ENCODE results near the gene KL. TPM values are rescaled to one million over a fixed set of nuclear protein-coding genes. Genes with fewer than 3 reads are reported as not detected.

Gene KL
- total RNA-seq, 4 donors from 2014 or later = 2.6 to 6.9 (median 5.1) TPM

DNA sequence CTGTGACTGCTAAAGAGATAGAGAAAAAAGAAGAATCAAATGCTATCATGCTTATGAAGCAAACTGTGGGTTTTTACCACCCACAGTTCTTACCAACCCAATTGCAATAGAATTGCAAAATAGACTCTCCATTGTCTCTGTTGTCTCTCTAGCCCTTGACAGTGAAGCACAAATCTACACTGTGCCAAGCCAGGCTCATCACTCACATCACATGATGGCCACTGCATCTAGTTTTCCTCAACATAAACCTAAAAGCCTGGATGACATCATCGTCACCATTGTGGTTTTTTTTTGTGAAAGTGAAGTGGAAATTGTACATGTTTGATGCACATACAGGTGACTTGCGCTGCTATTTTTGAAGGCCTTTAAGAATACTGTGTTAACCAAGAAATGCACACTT lies 56.1 kb downstream of the KL start:
- DNase-seq = no peak
- intact Hi-C loops (cut with DNase I; ENCODE audit: low total_unique reads) = no loop called here
- Histone ChIP-seq H3K27me3 (no peaks in the 10 kb centered on the region), H3K36me3 (no peaks in the 10 kb centered on the region), H3K4me1 (no peaks in the 10 kb centered on the region), H3K9me3 (no peaks in the 10 kb centered on the region), H3K4me3 (no peak overlapping the region), H3K27ac (no peak overlapping the region)
- TF ChIP-seq, protein P1, sequence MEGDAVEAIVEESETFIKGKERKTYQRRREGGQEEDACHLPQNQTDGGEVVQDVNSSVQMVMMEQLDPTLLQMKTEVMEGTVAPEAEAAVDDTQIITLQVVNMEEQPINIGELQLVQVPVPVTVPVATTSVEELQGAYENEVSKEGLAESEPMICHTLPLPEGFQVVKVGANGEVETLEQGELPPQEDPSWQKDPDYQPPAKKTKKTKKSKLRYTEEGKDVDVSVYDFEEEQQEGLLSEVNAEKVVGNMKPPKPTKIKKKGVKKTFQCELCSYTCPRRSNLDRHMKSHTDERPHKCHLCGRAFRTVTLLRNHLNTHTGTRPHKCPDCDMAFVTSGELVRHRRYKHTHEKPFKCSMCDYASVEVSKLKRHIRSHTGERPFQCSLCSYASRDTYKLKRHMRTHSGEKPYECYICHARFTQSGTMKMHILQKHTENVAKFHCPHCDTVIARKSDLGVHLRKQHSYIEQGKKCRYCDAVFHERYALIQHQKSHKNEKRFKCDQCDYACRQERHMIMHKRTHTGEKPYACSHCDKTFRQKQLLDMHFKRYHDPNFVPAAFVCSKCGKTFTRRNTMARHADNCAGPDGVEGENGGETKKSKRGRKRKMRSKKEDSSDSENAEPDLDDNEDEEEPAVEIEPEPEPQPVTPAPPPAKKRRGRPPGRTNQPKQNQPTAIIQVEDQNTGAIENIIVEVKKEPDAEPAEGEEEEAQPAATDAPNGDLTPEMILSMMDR (IDR thresholded peaks at IDR 0.05) = no peak
- no peak for TF ChIP-seq POLR2A (IDR thresholded peaks at IDR 0.05)

DNA sequence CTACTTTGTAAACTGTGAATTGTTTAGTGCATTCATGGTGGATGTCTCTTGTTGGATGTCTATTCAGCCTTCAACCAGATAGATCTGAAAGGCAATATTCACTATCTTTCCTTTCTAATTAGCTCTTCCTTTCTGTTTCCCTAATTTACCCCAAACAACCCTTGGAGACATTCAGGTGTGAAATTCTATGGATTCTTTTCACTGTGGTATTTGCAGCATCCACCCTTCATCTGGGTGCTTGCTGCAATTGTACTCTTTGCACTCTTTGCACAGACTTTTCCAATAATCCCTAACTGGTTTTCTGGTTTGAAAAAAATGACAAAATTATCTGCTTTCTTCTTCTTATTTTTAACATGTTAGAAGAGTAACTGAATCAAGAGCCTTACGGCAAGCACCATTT lies 56.5 kb downstream of the KL start:
- DNase-seq = no peak
- TF ChIP-seq, protein P1 (IDR thresholded peaks at IDR 0.05) = no peak
- TF ChIP-seq POLR2A (IDR thresholded peaks at IDR 0.05) = no peak
- no peaks in the 10 kb centered on the region for H3K4me1 ChIP-seq
- no peak overlapping the region for H3K27ac ChIP-seq
- no peaks in the 10 kb centered on the region for H3K36me3 ChIP-seq
- H3K4me3 ChIP-seq = no peak overlapping the region
- intact Hi-C loops (cut with DNase I; ENCODE audit: low total_unique reads) = no loop called here
- H3K27me3 ChIP-seq = no peaks in the 10 kb centered on the region
- H3K9me3 ChIP-seq = no peaks in the 10 kb centered on the region

DNA sequence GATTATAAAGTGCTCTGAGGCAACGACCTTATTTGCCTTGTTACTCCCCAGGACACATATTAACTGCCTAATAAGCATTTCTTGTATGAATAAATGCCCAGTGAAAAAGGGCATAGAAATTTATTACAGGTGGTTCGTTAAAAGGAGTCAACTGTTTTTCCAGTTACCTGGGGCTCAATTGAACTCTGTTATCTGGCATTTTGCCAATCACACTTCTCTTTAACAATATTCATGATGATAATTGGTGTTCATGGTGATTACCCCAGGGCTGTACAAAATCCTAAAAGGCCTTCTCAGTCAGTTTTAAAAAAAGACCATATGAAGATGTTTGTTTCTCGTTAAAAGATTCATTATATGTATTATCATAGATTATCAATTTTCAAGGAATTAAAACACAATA lies 57.1 kb downstream of the KL start:
- H3K4me3 ChIP-seq = no peak overlapping the region
- TF ChIP-seq POLR2A (IDR thresholded peaks at IDR 0.05) = no peak
- no peaks in the 10 kb centered on the region for H3K36me3 ChIP-seq
- intact Hi-C loops (cut with DNase I; ENCODE audit: low total_unique reads) = no loop called here
- no peaks in the 10 kb centered on the region for H3K27me3 ChIP-seq
- H3K27ac ChIP-seq = no peak overlapping the region
- no peaks in the 10 kb centered on the region for H3K4me1 ChIP-seq
- DNase-seq = no peak
- no peaks in the 10 kb centered on the region for H3K9me3 ChIP-seq

DNA sequence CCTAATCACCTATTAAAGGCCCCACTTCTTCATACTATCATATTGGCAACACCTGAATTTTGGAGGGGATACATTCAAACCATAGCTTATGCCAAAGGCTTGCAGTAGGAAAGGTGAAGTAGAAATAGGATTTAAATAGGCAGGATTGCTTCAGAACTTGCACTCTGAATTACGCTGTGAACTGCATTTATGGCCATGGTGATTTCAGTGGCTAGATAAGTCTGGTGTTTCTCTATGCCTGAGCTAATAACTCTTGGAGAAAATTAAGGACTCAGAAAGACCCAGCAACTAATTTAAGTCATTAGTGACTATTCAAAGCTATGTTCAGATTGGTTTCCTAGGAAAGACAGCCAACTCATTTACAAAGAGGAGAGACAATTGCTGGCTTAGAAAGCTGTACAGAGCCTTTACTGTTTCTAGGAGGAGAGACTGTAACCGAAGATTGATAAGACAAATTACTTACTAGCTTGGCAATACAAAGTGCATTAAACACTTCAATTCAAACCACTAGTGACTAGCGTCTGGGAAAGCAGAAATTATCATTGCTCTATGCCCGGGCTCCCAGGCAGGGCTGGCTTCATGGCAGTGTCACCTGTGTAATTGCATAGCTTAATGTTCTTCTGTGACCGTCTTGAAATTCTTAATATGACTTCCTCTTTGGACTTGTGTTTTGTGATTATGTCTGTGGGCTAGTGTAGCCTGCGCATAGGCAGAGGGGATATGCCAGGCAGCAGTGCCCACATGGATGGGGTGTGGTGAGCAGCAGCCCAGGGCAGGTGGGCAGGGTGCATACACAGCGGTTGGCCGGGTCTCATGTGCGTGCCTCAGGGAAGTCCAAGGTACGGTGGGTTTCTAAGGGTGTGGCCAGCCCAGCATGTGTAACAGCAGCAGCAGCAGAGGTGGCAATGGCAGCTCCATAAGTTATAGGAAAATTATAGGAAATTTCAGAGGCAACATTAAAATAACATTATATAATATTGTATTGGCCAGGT lies 60.1 kb downstream of the KL start:
- no peaks in the 10 kb centered on the region for H3K36me3 ChIP-seq
- no peak overlapping the region for H3K4me3 ChIP-seq
- no peaks in the 10 kb centered on the region for H3K4me1 ChIP-seq
- H3K9me3 ChIP-seq = no peaks in the 10 kb centered on the region
- TF ChIP-seq, protein P1 (IDR thresholded peaks at IDR 0.05) = no peak
- no peak for TF ChIP-seq POLR2A (IDR thresholded peaks at IDR 0.05)
- H3K27me3 ChIP-seq = no peaks in the 10 kb centered on the region
- DNase-seq = no peak
- intact Hi-C loops (cut with DNase I; ENCODE audit: low total_unique reads) = no loop called here
- no peak overlapping the region for H3K27ac ChIP-seq

DNA sequence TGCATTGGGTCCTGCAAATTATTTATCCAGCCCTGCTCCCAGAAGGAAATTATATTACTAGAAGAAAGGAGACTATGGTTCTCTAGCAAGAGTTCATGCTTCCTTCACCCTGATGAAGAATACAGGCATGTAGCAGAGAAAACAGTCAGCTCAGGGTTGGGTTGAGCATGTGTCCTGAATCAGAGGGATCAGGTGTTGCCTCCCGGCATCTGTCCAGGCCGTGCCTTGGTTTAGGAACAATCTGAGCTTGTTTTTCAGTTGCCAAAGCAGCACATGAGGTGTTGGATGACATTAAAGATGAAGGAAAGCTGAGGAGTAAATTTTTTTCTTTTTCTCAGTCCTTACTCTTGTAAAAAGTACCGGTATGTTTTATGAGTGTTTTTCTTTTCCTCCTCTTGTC lies 62.0 kb downstream of the KL start:
- H3K4me3 ChIP-seq = no peak overlapping the region
- no peaks in the 10 kb centered on the region for H3K27me3 ChIP-seq
- TF ChIP-seq POLR2A (IDR thresholded peaks at IDR 0.05) = no peak
- TF ChIP-seq, protein P1 (IDR thresholded peaks at IDR 0.05) = no peak
- no peaks in the 10 kb centered on the region for H3K36me3 ChIP-seq
- no peak overlapping the region for H3K27ac ChIP-seq
- DNase-seq = no peak
- intact Hi-C loops (cut with DNase I; ENCODE audit: low total_unique reads) = no loop called here
- no peaks in the 10 kb centered on the region for H3K9me3 ChIP-seq
- H3K4me1 ChIP-seq = no peaks in the 10 kb centered on the region

All from uterus (tissue), 4 donors.